Keratinocyte (primary cell): ENCODE measurements around the gene MUC4. TPM values are rescaled to one million over a fixed set of nuclear protein-coding genes. Genes with fewer than 3 reads are reported as not detected.

Source experiments
- DNase-seq: peaks from one replicate; pipeline ENCODE4 v3.0.0-alpha.2; 2011; ENCODE audit warnings: low read depth, missing footprints, low spot score
- FAIRE-seq: peaks from 2 replicates; lab custom pipeline; 2011; peaks lifted over from hg19 to GRCh38; lab: Jason Lieb, UNC
- H2AFZ ChIP-seq: 2 replicates; pipeline ENCODE4 v1.6.0; 2012; ENCODE audit warnings: low read length, control low read depth, inconsistent platforms; ENCODE audit not compliant: control insufficient read depth
- H3K27ac ChIP-seq: 2 replicates; pipeline ENCODE4 v1.5.1; 2011; ENCODE audit warnings: low read length; ENCODE audit not compliant: control insufficient read depth, insufficient read depth
- H3K27me3 ChIP-seq: 3 replicates; pipeline ENCODE4 v1.6.0; 2011; ENCODE audit warnings: low read length; ENCODE audit not compliant: control insufficient read depth, insufficient read depth; ENCODE audit errors: extremely low read depth
- H3K36me3 ChIP-seq, 2 experiments: 2 replicates in 1 of 2; 3 replicates in 1 of 2; pipeline ENCODE4 v1.5.1; 2011; ENCODE audit warnings: low read length in 2 of 2, mild to moderate bottlenecking in 1 of 2; ENCODE audit not compliant: control insufficient read depth in 2 of 2, insufficient read depth in 2 of 2; ENCODE audit errors: extremely low read depth in 1 of 2
- H3K4me1 ChIP-seq: 3 replicates; pipeline ENCODE4 v1.5.1; 2011; ENCODE audit warnings: low read length; ENCODE audit not compliant: control insufficient read depth, insufficient read depth; ENCODE audit errors: extremely low read depth
- H3K4me2 ChIP-seq: 3 replicates; pipeline ENCODE4 v1.6.0; 2011; ENCODE audit warnings: low read depth, low read length; ENCODE audit not compliant: control insufficient read depth, insufficient read depth; ENCODE audit errors: extremely low read depth
- H3K4me3 ChIP-seq, 3 experiments: fragments of 200-600 bp in 1 of 3; sonication (generic) in 1 of 3; 2 replicates in 2 of 3; 3 replicates in 1 of 3; pipeline ENCODE4 v1.5.1; 2011 to 2016; ENCODE audit warnings: low read length in 3 of 3, mild to moderate bottlenecking in 3 of 3, control low read depth in 2 of 3, inconsistent platforms in 1 of 3, low read depth in 1 of 3, mixed read lengths in 1 of 3, mixed run types in 1 of 3, moderate library complexity in 1 of 3; ENCODE audit not compliant: control insufficient read depth in 2 of 3, insufficient read depth in 2 of 3; ENCODE audit errors: extremely low read depth in 1 of 3
- H3K79me2 ChIP-seq: 2 replicates; pipeline ENCODE4 v1.6.0; 2012; ENCODE audit warnings: low read length; ENCODE audit not compliant: control insufficient read depth, insufficient read depth
- H3K9ac ChIP-seq: 3 replicates; pipeline ENCODE4 v1.6.0; 2011; ENCODE audit warnings: low read length; ENCODE audit not compliant: control insufficient read depth, insufficient read depth; ENCODE audit errors: extremely low read depth
- H3K9me1 ChIP-seq: 3 replicates; pipeline ENCODE4 v1.6.0; 2011; ENCODE audit warnings: low read length; ENCODE audit not compliant: control insufficient read depth, insufficient read depth; ENCODE audit errors: extremely low read depth
- H3K9me3 ChIP-seq: 2 replicates; pipeline ENCODE4 v1.5.1; 2012; ENCODE audit warnings: low read depth, low read length; ENCODE audit not compliant: control insufficient read depth
- H4K20me1 ChIP-seq: 3 replicates; pipeline ENCODE4 v1.6.0; 2011; ENCODE audit warnings: low read length; ENCODE audit not compliant: control insufficient read depth, insufficient read depth; ENCODE audit errors: extremely low read depth
- EZH2 ChIP-seq: IDR thresholded peaks from one replicate; pipeline ENCODE4 v1.6.1; 2012; ENCODE audit warnings: inconsistent platforms, mild to moderate bottlenecking, low read length, moderate library complexity
- dilution Hi-C: fragments of 300-500 bp; cut with MboI; formaldehyde crosslinking; loops from one replicate; pipeline ENCODE4 v1.7.0; 2020; ENCODE audit warnings: low sequenced_read_pairs; ENCODE audit not compliant: extremely low pct_ligation_motif_present
- polyA plus RNA-seq, 5 experiments: library from polyadenylated mRNA; depleted of rRNA in 3 of 5; stranded (reverse) in 3 of 5; stranded (forward) in 1 of 5; unstranded in 1 of 5; fragments of >200 nt; gene quantifications; 1 replicate in 1 of 5; 2 replicates in 3 of 5; 3 replicates in 1 of 5; pipeline versions ENCODE4 v1.2.1 to v1.2.3, GENCODE V29; 2011 to 2012; ENCODE audit warnings: missing spikeins in 2 of 5, low read depth in 1 of 5, low replicate concordance in 1 of 5
- TF ChIP-seq, protein P1 (sequence below), 3 experiments: IDR thresholded peaks in 1 of 3; conservative IDR thresholded peaks in 1 of 3; optimal IDR thresholded peaks in 1 of 3; 2 replicates in 2 of 3; 3 replicates in 1 of 3; pipeline versions ENCODE3 to v1.5.1; 2011; ENCODE audit warnings: low read length in 3 of 3, mild to moderate bottlenecking in 3 of 3, moderate library complexity in 2 of 3, control low read depth in 1 of 3, inconsistent platforms in 1 of 3; ENCODE audit not compliant: insufficient read depth in 2 of 3; ENCODE audit errors: extremely low read depth in 1 of 3

MUC4 gene
- polyA plus RNA-seq, 1 donor (not counting 4 experiments of a cell fraction or from before 2014, with no cell fraction given): not detected

DNA sequence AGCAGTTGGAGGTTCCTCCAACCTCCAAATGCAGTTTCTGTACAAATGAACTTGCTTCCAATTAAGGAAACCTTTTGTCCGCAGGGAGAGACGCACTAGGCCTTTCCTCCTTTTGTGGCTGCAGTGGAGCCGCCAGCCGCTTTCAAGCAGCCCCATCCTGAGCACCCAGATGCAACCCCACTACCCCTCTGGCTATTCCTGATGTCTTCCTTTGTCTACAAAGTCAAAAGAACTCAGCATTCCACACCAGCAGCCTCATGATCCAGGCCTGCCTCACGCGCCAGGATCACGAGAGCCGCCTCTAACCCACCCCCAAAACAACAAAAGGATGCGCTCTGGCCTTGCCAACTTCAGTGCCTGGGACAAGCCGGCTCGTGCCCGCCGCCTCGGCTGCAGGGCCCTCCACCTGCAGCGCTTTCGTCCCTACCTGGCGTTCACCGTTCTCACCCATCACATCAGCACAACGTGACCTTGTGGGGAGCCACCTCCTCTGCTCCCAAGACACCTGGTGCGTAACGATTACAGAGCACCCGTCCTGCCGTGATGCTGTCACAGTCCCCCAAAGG, 48.2 kb upstream of the MUC4 start:
- Histone ChIP-seq H3K9ac (peak overlapping the region; percentile 29), H3K4me3 (peak overlapping the region in 1 of 3 experiments; percentile 33)
- no peak for FAIRE-seq

DNA sequence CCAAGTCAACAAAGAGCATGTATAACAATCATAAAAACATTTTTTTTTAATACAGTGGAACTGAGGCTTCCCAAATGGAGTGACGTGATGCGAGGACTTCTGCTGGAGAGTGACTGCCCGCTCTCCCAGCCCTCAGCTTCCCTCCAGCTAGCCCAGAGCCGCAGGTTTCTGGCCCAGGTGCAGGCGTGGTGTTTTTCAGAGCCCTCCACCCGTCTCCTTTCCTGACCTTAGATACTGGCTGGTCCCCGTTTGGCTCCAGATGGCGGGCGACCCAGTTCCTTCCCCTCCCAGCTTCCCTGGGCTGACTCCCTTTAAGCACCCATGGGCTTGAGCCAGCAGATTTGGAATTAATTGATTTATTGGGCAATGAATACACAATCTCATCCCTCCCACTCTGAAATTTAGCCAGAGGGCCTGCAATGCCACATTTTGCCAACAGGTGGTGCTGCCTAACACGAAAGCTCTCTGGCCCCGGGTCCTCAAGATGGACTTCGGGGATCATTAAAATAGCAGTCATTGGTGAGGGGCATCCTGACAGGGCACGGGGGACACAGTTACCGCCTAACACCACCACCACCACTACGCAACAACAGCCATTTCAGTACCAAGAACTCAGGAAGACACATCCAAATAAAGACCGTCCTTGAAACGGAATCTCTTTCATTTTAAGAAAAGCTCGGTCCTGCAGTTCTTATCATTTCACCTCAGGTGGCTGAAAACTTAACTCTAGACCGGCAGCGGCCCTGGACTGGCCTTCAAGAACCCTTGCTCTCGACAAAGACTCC, 47.5 kb upstream of the MUC4 start:
- Histone ChIP-seq H4K20me1 (no peaks in the 10 kb centered on the region), H3K4me3 (peak overlapping the region in 1 of 3 experiments; percentile 33), H3K36me3 (peaks cover 0 to under 1% of the 10 kb centered on the region in 2 experiments), H3K9ac (peak overlapping the region; percentile 29), H3K4me1 (peaks cover 24% of the 10 kb centered on the region), H2AFZ (peak overlapping the region; percentile 62), H3K4me2 (peak overlapping the region; percentile 75), H3K9me1 (no peaks in the 10 kb centered on the region), H3K27me3 (no peaks in the 10 kb centered on the region), H3K79me2 (no peaks in the 10 kb centered on the region), H3K9me3 (no peaks in the 10 kb centered on the region), H3K27ac (no peak overlapping the region)
- DNase-seq: no peak
- FAIRE-seq: no peak
- TF ChIP-seq EZH2: no peak
- TF ChIP-seq, protein P1, sequence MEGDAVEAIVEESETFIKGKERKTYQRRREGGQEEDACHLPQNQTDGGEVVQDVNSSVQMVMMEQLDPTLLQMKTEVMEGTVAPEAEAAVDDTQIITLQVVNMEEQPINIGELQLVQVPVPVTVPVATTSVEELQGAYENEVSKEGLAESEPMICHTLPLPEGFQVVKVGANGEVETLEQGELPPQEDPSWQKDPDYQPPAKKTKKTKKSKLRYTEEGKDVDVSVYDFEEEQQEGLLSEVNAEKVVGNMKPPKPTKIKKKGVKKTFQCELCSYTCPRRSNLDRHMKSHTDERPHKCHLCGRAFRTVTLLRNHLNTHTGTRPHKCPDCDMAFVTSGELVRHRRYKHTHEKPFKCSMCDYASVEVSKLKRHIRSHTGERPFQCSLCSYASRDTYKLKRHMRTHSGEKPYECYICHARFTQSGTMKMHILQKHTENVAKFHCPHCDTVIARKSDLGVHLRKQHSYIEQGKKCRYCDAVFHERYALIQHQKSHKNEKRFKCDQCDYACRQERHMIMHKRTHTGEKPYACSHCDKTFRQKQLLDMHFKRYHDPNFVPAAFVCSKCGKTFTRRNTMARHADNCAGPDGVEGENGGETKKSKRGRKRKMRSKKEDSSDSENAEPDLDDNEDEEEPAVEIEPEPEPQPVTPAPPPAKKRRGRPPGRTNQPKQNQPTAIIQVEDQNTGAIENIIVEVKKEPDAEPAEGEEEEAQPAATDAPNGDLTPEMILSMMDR (optimal IDR thresholded peaks at IDR 0.05 in 1 of 3, IDR thresholded peaks at IDR 0.05 in 1 of 3, conservative IDR thresholded peaks at IDR 0.05 in 1 of 3; ENCODE audit: extremely low read depth in 1 of 3, insufficient read depth in 2 of 3, low read length in 3 of 3): peak; percentile 87 to 97 (median 88)
- dilution Hi-C loops: no loop called here

More for the DNA sequence above, 48.2 kb upstream of the MUC4 start:
- no peaks in the 10 kb centered on the region for H3K27me3 ChIP-seq
- H3K79me2 ChIP-seq: no peaks in the 10 kb centered on the region
- peak; percentile 41 for DNase-seq
- no peak overlapping the region for H3K27ac ChIP-seq
- H3K36me3 ChIP-seq: peaks cover 0 to 3% of the 10 kb centered on the region in 2 experiments
- peak overlapping the region; percentile 62 for H2AFZ ChIP-seq
- H3K9me3 ChIP-seq: no peaks in the 10 kb centered on the region
- H3K4me2 ChIP-seq: peak overlapping the region; percentile 75
- H3K9me1 ChIP-seq: no peaks in the 10 kb centered on the region
- H4K20me1 ChIP-seq: no peaks in the 10 kb centered on the region
- H3K4me1 ChIP-seq: peaks cover 26% of the 10 kb centered on the region
- no peak for TF ChIP-seq EZH2
- TF ChIP-seq, protein P1 (optimal IDR thresholded peaks at IDR 0.05 in 1 of 3, IDR thresholded peaks at IDR 0.05 in 1 of 3, conservative IDR thresholded peaks at IDR 0.05 in 1 of 3; ENCODE audit: extremely low read depth in 1 of 3, insufficient read depth in 2 of 3, low read length in 3 of 3): no peak
- dilution Hi-C loops: no loop called here
